ENCODE data around the gene CST5.

DNA sequence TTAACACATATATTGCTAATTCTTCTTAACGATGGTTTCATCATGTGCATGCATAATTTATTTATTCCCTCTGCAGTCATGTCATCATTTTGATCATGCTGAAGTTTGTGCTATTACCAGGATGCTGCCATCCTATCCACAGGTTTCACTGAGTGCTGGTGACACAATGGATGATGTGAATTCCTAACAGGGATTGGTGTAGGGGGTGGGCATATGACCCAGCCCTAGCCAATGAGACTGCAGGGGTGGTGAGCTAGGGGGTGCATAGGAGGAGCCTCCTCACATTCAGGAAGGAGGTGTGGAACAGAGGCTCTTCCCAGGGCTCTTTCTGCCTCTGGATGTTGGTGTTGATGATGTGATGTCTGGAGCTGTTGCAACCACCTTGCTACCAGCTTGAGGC lies 7.5 kb downstream of the CST5 start:
- TF ChIP-seq CTCF (IDR thresholded peaks at IDR 0.05) = no peak
- no peak for TF ChIP-seq EZH2 (IDR thresholded peaks at IDR 0.05)

All from neural progenitor cell (in vitro differentiated cells).